Measurements from ENCODE around the gene LYSMD1.

Gene LYSMD1

GRCh38 chr1:151143057-151143435, 22.7 kb downstream of the LYSMD1 start:
- no peak overlapping the region for H3K9ac ChIP-seq (ENCODE audit: low read depth, low read length, poor library complexity, severe bottlenecking)
- peaks cover 7% of the 10 kb centered on the region for H3K4me1 ChIP-seq (ENCODE audit: insufficient read depth, low read length, poor library complexity, severe bottlenecking)
- H2AFZ ChIP-seq (ENCODE audit: low read length), result no peak overlapping the region
- H3F3A ChIP-seq (ENCODE audit: low read depth), result no peaks in the 10 kb centered on the region
- no peaks in the 10 kb centered on the region for H4K20me1 ChIP-seq (ENCODE audit: insufficient read depth, low read length, poor library complexity, severe bottlenecking)
- H3K4me2 ChIP-seq (ENCODE audit: low read depth, low read length, poor library complexity, severe bottlenecking), result no peak overlapping the region
- peaks cover 15% of the 10 kb centered on the region for H3K27me3 ChIP-seq (ENCODE audit: insufficient read depth, low read length, poor library complexity, severe bottlenecking)
- H3K79me2 ChIP-seq (ENCODE audit: insufficient read depth, low read length), result no peaks in the 10 kb centered on the region
- H3K9me2 ChIP-seq (replicated peaks; ENCODE audit: low read depth, low read length), result no peaks in the 10 kb centered on the region
- TF ChIP-seq EZH2phosphoT487 (IDR thresholded peaks at IDR 0.05; ENCODE audit: borderline replicate concordance), result no peak
- no peak for TF ChIP-seq CTCF (conservative IDR thresholded peaks at IDR 0.05; ENCODE audit: low read length)
- H3K36me3 ChIP-seq (ENCODE audit: insufficient read depth, low read length), result no peaks in the 10 kb centered on the region
- no peaks in the 10 kb centered on the region for H3K9me3 ChIP-seq (ENCODE audit: insufficient read depth, low read depth, low read length)
- H3K4me3 ChIP-seq (ENCODE audit: low read length, poor library complexity, severe bottlenecking), result no peak overlapping the region

GRCh38 chr1:151142411-151143056, 23.2 kb downstream of the LYSMD1 start:
- Histone ChIP-seq H3K4me3 (ENCODE audit: low read length, poor library complexity, severe bottlenecking) (no peak overlapping the region), H3K4me1 (ENCODE audit: insufficient read depth, low read length, poor library complexity, severe bottlenecking) (peaks cover 7% of the 10 kb centered on the region), H4K20me1 (ENCODE audit: insufficient read depth, low read length, poor library complexity, severe bottlenecking) (no peaks in the 10 kb centered on the region), H2AFZ (ENCODE audit: low read length) (no peak overlapping the region), H3K9me3 (ENCODE audit: insufficient read depth, low read depth, low read length) (no peaks in the 10 kb centered on the region), H3K9ac (ENCODE audit: low read depth, low read length, poor library complexity, severe bottlenecking) (no peak overlapping the region), H3F3A (ENCODE audit: low read depth) (no peaks in the 10 kb centered on the region), H3K4me2 (ENCODE audit: low read depth, low read length, poor library complexity, severe bottlenecking) (no peak overlapping the region), H3K79me2 (ENCODE audit: insufficient read depth, low read length) (no peaks in the 10 kb centered on the region), H3K27me3 (ENCODE audit: insufficient read depth, low read length, poor library complexity, severe bottlenecking) (peaks cover 11% of the 10 kb centered on the region), H3K36me3 (ENCODE audit: insufficient read depth, low read length) (no peaks in the 10 kb centered on the region), H3K9me2 (replicated peaks; ENCODE audit: low read depth, low read length) (no peaks in the 10 kb centered on the region)
- no peak for TF ChIP-seq EZH2phosphoT487 (IDR thresholded peaks at IDR 0.05; ENCODE audit: borderline replicate concordance)
- TF ChIP-seq CTCF (conservative IDR thresholded peaks at IDR 0.05; ENCODE audit: low read length), result no peak

GRCh38 chr1:151137789-151138188, 27.9 kb downstream of the LYSMD1 start:
- no peaks in the 10 kb centered on the region for H3F3A ChIP-seq (ENCODE audit: low read depth)
- no peak overlapping the region for H3K4me3 ChIP-seq (ENCODE audit: low read length, poor library complexity, severe bottlenecking)
- no peaks in the 10 kb centered on the region for H3K79me2 ChIP-seq (ENCODE audit: insufficient read depth, low read length)
- H4K20me1 ChIP-seq (ENCODE audit: insufficient read depth, low read length, poor library complexity, severe bottlenecking), result no peaks in the 10 kb centered on the region
- no peaks in the 10 kb centered on the region for H3K27me3 ChIP-seq (ENCODE audit: insufficient read depth, low read length, poor library complexity, severe bottlenecking)
- TF ChIP-seq CTCF (conservative IDR thresholded peaks at IDR 0.05; ENCODE audit: low read length), result no peak
- no peak for TF ChIP-seq EZH2phosphoT487 (IDR thresholded peaks at IDR 0.05; ENCODE audit: borderline replicate concordance)
- H3K9me2 ChIP-seq (replicated peaks; ENCODE audit: low read depth, low read length), result no peaks in the 10 kb centered on the region
- H3K9ac ChIP-seq (ENCODE audit: low read depth, low read length, poor library complexity, severe bottlenecking), result no peak overlapping the region
- no peaks in the 10 kb centered on the region for H3K9me3 ChIP-seq (ENCODE audit: insufficient read depth, low read depth, low read length)
- H3K36me3 ChIP-seq (ENCODE audit: insufficient read depth, low read length), result no peaks in the 10 kb centered on the region
- H2AFZ ChIP-seq (ENCODE audit: low read length), result no peak overlapping the region
- no peaks in the 10 kb centered on the region for H3K4me1 ChIP-seq (ENCODE audit: insufficient read depth, low read length, poor library complexity, severe bottlenecking)
- no peak overlapping the region for H3K4me2 ChIP-seq (ENCODE audit: low read depth, low read length, poor library complexity, severe bottlenecking)
